ENCODE data around the gene NOSIP.
"Not testable (repeated sequence)": the region's sequence is repeated elsewhere in the genome, so short reads cannot be mapped to it uniquely, and the experiment has no call there.

DNA sequence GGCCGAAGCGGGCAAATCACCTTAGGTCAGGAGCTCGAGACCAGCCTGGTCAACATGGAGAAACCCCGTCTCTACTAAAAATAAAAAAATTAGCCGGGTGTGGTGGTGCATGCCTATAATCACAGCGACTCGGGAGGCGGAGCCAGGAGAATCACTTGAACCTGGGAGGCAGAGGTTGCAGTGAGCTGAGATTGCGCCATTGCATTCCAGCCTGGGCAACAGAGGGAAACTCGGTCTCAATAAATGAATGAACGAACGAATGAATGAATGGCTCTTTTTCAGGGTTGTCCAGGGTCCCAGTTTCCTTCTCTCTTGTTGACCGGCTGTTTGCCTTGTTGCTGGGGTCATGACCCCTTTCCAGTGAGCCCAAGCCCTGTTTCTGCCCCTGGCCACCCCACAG lies 37.5 kb upstream of the NOSIP start:
- TF ChIP-seq, protein P1, sequence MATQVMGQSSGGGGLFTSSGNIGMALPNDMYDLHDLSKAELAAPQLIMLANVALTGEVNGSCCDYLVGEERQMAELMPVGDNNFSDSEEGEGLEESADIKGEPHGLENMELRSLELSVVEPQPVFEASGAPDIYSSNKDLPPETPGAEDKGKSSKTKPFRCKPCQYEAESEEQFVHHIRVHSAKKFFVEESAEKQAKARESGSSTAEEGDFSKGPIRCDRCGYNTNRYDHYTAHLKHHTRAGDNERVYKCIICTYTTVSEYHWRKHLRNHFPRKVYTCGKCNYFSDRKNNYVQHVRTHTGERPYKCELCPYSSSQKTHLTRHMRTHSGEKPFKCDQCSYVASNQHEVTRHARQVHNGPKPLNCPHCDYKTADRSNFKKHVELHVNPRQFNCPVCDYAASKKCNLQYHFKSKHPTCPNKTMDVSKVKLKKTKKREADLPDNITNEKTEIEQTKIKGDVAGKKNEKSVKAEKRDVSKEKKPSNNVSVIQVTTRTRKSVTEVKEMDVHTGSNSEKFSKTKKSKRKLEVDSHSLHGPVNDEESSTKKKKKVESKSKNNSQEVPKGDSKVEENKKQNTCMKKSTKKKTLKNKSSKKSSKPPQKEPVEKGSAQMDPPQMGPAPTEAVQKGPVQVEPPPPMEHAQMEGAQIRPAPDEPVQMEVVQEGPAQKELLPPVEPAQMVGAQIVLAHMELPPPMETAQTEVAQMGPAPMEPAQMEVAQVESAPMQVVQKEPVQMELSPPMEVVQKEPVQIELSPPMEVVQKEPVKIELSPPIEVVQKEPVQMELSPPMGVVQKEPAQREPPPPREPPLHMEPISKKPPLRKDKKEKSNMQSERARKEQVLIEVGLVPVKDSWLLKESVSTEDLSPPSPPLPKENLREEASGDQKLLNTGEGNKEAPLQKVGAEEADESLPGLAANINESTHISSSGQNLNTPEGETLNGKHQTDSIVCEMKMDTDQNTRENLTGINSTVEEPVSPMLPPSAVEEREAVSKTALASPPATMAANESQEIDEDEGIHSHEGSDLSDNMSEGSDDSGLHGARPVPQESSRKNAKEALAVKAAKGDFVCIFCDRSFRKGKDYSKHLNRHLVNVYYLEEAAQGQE (IDR thresholded peaks at IDR 0.05; ENCODE audit: low read depth, low read length), result not testable (repeated sequence)
- TF ChIP-seq POLR2A (IDR thresholded peaks at IDR 0.05; ENCODE audit: low read depth, low read length); BCL11A (IDR thresholded peaks at IDR 0.05; ENCODE audit: low read depth, low read length); CTCF (IDR thresholded peaks at IDR 0.05 in 2 of 3, conservative IDR thresholded peaks at IDR 0.05 in 1 of 3; ENCODE audit: control insufficient read depth in 2 of 3, extremely low read depth in 1 of 3, insufficient read depth in 1 of 3, low read depth in 3 of 3, low read length in 3 of 3); CEBPB (IDR thresholded peaks at IDR 0.05; ENCODE audit: borderline replicate concordance in 1 of 2, low read depth in 2 of 2, low read length in 2 of 2); MXI1 (IDR thresholded peaks at IDR 0.05; ENCODE audit: low read depth, low read length); ZZZ3 (IDR thresholded peaks at IDR 0.05; ENCODE audit: control insufficient read depth, insufficient read length, low read depth); TBL1XR1 (IDR thresholded peaks at IDR 0.05; ENCODE audit: low read depth, low read length); PAX5 (IDR thresholded peaks at IDR 0.05; ENCODE audit: borderline replicate concordance, low read depth, low read length); USF2 (IDR thresholded peaks at IDR 0.05; ENCODE audit: borderline replicate concordance, low read depth, low read length); RFX5 (IDR thresholded peaks at IDR 0.05; ENCODE audit: low read depth, low read length); CBX3 (IDR thresholded peaks at IDR 0.05; ENCODE audit: borderline replicate concordance, low read depth): not testable (repeated sequence)
- TF ChIP-seq, protein P2, sequence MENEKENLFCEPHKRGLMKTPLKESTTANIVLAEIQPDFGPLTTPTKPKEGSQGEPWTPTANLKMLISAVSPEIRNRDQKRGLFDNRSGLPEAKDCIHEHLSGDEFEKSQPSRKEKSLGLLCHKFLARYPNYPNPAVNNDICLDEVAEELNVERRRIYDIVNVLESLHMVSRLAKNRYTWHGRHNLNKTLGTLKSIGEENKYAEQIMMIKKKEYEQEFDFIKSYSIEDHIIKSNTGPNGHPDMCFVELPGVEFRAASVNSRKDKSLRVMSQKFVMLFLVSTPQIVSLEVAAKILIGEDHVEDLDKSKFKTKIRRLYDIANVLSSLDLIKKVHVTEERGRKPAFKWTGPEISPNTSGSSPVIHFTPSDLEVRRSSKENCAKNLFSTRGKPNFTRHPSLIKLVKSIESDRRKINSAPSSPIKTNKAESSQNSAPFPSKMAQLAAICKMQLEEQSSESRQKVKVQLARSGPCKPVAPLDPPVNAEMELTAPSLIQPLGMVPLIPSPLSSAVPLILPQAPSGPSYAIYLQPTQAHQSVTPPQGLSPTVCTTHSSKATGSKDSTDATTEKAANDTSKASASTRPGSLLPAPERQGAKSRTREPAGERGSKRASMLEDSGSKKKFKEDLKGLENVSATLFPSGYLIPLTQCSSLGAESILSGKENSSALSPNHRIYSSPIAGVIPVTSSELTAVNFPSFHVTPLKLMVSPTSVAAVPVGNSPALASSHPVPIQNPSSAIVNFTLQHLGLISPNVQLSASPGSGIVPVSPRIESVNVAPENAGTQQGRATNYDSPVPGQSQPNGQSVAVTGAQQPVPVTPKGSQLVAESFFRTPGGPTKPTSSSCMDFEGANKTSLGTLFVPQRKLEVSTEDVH (IDR thresholded peaks at IDR 0.05; ENCODE audit: low read depth, partially characterized antibody), result not testable (repeated sequence)
- TF ChIP-seq, protein P3, sequence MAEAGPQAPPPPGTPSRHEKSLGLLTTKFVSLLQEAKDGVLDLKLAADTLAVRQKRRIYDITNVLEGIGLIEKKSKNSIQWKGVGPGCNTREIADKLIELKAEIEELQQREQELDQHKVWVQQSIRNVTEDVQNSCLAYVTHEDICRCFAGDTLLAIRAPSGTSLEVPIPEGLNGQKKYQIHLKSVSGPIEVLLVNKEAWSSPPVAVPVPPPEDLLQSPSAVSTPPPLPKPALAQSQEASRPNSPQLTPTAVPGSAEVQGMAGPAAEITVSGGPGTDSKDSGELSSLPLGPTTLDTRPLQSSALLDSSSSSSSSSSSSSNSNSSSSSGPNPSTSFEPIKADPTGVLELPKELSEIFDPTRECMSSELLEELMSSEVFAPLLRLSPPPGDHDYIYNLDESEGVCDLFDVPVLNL (IDR thresholded peaks at IDR 0.05; ENCODE audit: low read depth, low read length), result not testable (repeated sequence)

All from GM12878 (cell line).